Keratinocyte (primary cell): ENCODE results near the gene STIM1. TPM values are rescaled to one million over a fixed set of nuclear protein-coding genes. Genes with fewer than 3 reads are reported as not detected.

Experiments
- DNase-seq: peaks from one replicate; pipeline ENCODE4 v3.0.0-alpha.2; 2011; ENCODE audit warnings: low read depth, missing footprints, low spot score
- FAIRE-seq: peaks from 2 replicates; lab custom pipeline; 2011; peaks lifted over from hg19 to GRCh38; lab: Jason Lieb, UNC
- H2AFZ ChIP-seq: 2 replicates; pipeline ENCODE4 v1.6.0; 2012; ENCODE audit warnings: low read length, control low read depth, inconsistent platforms; ENCODE audit not compliant: control insufficient read depth
- H3K27ac ChIP-seq: 2 replicates; pipeline ENCODE4 v1.5.1; 2011; ENCODE audit warnings: low read length; ENCODE audit not compliant: control insufficient read depth, insufficient read depth
- H3K27me3 ChIP-seq: 3 replicates; pipeline ENCODE4 v1.6.0; 2011; ENCODE audit warnings: low read length; ENCODE audit not compliant: control insufficient read depth, insufficient read depth; ENCODE audit errors: extremely low read depth
- H3K36me3 ChIP-seq, 2 experiments: 2 replicates in 1 of 2; 3 replicates in 1 of 2; pipeline ENCODE4 v1.5.1; 2011; ENCODE audit warnings: low read length in 2 of 2, mild to moderate bottlenecking in 1 of 2; ENCODE audit not compliant: control insufficient read depth in 2 of 2, insufficient read depth in 2 of 2; ENCODE audit errors: extremely low read depth in 1 of 2
- H3K4me1 ChIP-seq: 3 replicates; pipeline ENCODE4 v1.5.1; 2011; ENCODE audit warnings: low read length; ENCODE audit not compliant: control insufficient read depth, insufficient read depth; ENCODE audit errors: extremely low read depth
- H3K4me2 ChIP-seq: 3 replicates; pipeline ENCODE4 v1.6.0; 2011; ENCODE audit warnings: low read depth, low read length; ENCODE audit not compliant: control insufficient read depth, insufficient read depth; ENCODE audit errors: extremely low read depth
- H3K4me3 ChIP-seq, 3 experiments: fragments of 200-600 bp in 1 of 3; sonication (generic) in 1 of 3; 2 replicates in 2 of 3; 3 replicates in 1 of 3; pipeline ENCODE4 v1.5.1; 2011 to 2016; ENCODE audit warnings: low read length in 3 of 3, mild to moderate bottlenecking in 3 of 3, control low read depth in 2 of 3, inconsistent platforms in 1 of 3, low read depth in 1 of 3, mixed read lengths in 1 of 3, mixed run types in 1 of 3, moderate library complexity in 1 of 3; ENCODE audit not compliant: control insufficient read depth in 2 of 3, insufficient read depth in 2 of 3; ENCODE audit errors: extremely low read depth in 1 of 3
- H3K79me2 ChIP-seq: 2 replicates; pipeline ENCODE4 v1.6.0; 2012; ENCODE audit warnings: low read length; ENCODE audit not compliant: control insufficient read depth, insufficient read depth
- H3K9ac ChIP-seq: 3 replicates; pipeline ENCODE4 v1.6.0; 2011; ENCODE audit warnings: low read length; ENCODE audit not compliant: control insufficient read depth, insufficient read depth; ENCODE audit errors: extremely low read depth
- H3K9me1 ChIP-seq: 3 replicates; pipeline ENCODE4 v1.6.0; 2011; ENCODE audit warnings: low read length; ENCODE audit not compliant: control insufficient read depth, insufficient read depth; ENCODE audit errors: extremely low read depth
- H3K9me3 ChIP-seq: 2 replicates; pipeline ENCODE4 v1.5.1; 2012; ENCODE audit warnings: low read depth, low read length; ENCODE audit not compliant: control insufficient read depth
- H4K20me1 ChIP-seq: 3 replicates; pipeline ENCODE4 v1.6.0; 2011; ENCODE audit warnings: low read length; ENCODE audit not compliant: control insufficient read depth, insufficient read depth; ENCODE audit errors: extremely low read depth
- EZH2 ChIP-seq: IDR thresholded peaks from one replicate; pipeline ENCODE4 v1.6.1; 2012; ENCODE audit warnings: inconsistent platforms, mild to moderate bottlenecking, low read length, moderate library complexity
- dilution Hi-C: fragments of 300-500 bp; cut with MboI; formaldehyde crosslinking; loops from one replicate; pipeline ENCODE4 v1.7.0; 2020; ENCODE audit warnings: low sequenced_read_pairs; ENCODE audit not compliant: extremely low pct_ligation_motif_present
- polyA plus RNA-seq, 5 experiments: library from polyadenylated mRNA; depleted of rRNA in 3 of 5; stranded (reverse) in 3 of 5; stranded (forward) in 1 of 5; unstranded in 1 of 5; fragments of >200 nt; gene quantifications; 1 replicate in 1 of 5; 2 replicates in 3 of 5; 3 replicates in 1 of 5; pipeline versions ENCODE4 v1.2.1 to v1.2.3, GENCODE V29; 2011 to 2012; ENCODE audit warnings: missing spikeins in 2 of 5, low read depth in 1 of 5, low replicate concordance in 1 of 5
- TF ChIP-seq, protein P1 (sequence below), 3 experiments: IDR thresholded peaks in 1 of 3; conservative IDR thresholded peaks in 1 of 3; optimal IDR thresholded peaks in 1 of 3; 2 replicates in 2 of 3; 3 replicates in 1 of 3; pipeline versions ENCODE3 to v1.5.1; 2011; ENCODE audit warnings: low read length in 3 of 3, mild to moderate bottlenecking in 3 of 3, moderate library complexity in 2 of 3, control low read depth in 1 of 3, inconsistent platforms in 1 of 3; ENCODE audit not compliant: insufficient read depth in 2 of 3; ENCODE audit errors: extremely low read depth in 1 of 3

STIM1 gene
- polyA plus RNA-seq, 1 donor (not counting 4 experiments of a cell fraction or from before 2014, with no cell fraction given): 23.7 TPM

DNA sequence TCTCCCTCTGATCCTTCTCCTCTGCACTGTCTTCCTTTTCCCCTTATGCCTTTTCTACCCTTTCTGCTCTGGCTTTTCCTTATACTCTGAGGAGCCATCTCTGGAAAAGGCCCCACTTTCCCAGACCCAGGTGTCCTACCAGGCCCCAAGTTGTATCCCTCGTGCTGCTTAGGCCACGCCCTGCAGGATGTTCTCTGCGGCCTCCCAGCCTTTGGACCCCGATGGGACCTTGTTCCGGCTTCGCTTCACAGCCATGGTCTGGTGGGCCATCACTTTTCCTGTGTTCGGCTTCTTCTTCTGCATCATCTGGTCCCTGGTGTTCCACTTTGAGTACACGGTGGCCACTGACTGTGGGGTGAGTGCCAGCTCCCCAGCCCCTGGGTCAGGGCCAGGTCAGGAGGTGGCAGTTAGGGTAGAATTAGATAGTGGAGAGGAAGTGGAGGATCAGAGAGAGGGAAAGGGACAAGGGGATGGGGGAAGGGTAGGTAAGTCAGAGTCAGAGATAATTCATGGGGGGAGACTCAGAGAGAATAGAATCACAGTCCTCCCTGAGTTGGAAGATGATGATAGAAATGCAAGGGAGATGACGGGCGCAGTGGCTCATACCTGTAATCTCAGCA, 38.2 kb upstream of the STIM1 start:
- no peaks in the 10 kb centered on the region for H3K27me3 ChIP-seq
- H3K9ac ChIP-seq: no peak overlapping the region
- no peaks in the 10 kb centered on the region for H3K9me1 ChIP-seq
- no peak overlapping the region for H2AFZ ChIP-seq
- no peaks in the 10 kb centered on the region for H3K9me3 ChIP-seq
- no peaks in the 10 kb centered on the region for H4K20me1 ChIP-seq
- H3K4me1 ChIP-seq: peaks cover 6% of the 10 kb centered on the region
- H3K27ac ChIP-seq: no peak overlapping the region
- no peaks in the 10 kb centered on the region for H3K79me2 ChIP-seq
- no peak for FAIRE-seq
- dilution Hi-C loops: no loop called here
- H3K4me3 ChIP-seq: no peak overlapping the region
- H3K4me2 ChIP-seq: no peak overlapping the region
- peaks cover 1 to 9% of the 10 kb centered on the region in 2 experiments for H3K36me3 ChIP-seq
- DNase-seq: no peak
- TF ChIP-seq, protein P1, sequence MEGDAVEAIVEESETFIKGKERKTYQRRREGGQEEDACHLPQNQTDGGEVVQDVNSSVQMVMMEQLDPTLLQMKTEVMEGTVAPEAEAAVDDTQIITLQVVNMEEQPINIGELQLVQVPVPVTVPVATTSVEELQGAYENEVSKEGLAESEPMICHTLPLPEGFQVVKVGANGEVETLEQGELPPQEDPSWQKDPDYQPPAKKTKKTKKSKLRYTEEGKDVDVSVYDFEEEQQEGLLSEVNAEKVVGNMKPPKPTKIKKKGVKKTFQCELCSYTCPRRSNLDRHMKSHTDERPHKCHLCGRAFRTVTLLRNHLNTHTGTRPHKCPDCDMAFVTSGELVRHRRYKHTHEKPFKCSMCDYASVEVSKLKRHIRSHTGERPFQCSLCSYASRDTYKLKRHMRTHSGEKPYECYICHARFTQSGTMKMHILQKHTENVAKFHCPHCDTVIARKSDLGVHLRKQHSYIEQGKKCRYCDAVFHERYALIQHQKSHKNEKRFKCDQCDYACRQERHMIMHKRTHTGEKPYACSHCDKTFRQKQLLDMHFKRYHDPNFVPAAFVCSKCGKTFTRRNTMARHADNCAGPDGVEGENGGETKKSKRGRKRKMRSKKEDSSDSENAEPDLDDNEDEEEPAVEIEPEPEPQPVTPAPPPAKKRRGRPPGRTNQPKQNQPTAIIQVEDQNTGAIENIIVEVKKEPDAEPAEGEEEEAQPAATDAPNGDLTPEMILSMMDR (optimal IDR thresholded peaks at IDR 0.05 in 1 of 3, IDR thresholded peaks at IDR 0.05 in 1 of 3, conservative IDR thresholded peaks at IDR 0.05 in 1 of 3; ENCODE audit: extremely low read depth in 1 of 3, insufficient read depth in 2 of 3, low read length in 3 of 3): no peak
- no peak for TF ChIP-seq EZH2

DNA sequence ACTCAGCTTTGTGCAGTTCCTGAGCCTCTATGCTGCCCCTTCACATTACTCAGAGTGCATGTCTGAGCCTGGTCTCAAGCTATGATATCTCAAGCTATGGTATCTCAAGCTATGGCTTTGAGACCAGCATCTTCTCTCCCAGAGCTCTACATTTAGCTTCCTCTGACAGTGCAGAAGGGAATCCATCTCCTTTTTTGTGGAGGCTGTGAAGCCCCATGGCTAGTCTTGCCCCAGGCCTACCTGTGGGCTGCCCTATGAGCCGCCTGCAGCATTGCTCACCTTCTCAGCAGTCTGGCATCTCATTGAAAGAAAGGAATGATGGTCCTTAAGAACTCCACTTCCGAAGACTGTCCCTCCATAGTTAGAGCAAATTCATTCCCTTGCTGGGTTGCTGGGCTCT, 34.5 kb upstream of the STIM1 start:
- FAIRE-seq (no peak), DNase-seq (no peak)
- no peaks in the 10 kb centered on the region for H3K79me2 ChIP-seq
- H3K9ac ChIP-seq: no peak overlapping the region
- H3K4me1 ChIP-seq: peaks cover 11% of the 10 kb centered on the region
- H2AFZ ChIP-seq: no peak overlapping the region
- H3K27me3 ChIP-seq: no peaks in the 10 kb centered on the region
- no peak for TF ChIP-seq EZH2
- TF ChIP-seq, protein P1 (optimal IDR thresholded peaks at IDR 0.05 in 1 of 3, IDR thresholded peaks at IDR 0.05 in 1 of 3, conservative IDR thresholded peaks at IDR 0.05 in 1 of 3; ENCODE audit: extremely low read depth in 1 of 3, insufficient read depth in 2 of 3, low read length in 3 of 3): no peak
- H3K9me3 ChIP-seq: no peaks in the 10 kb centered on the region
- H3K36me3 ChIP-seq: peaks cover 6 to 9% of the 10 kb centered on the region in 2 experiments
- no peak overlapping the region for H3K4me3 ChIP-seq
- no peak overlapping the region for H3K27ac ChIP-seq
- H3K4me2 ChIP-seq: no peak overlapping the region
- dilution Hi-C loops: no loop called here
- peaks cover 3% of the 10 kb centered on the region for H3K9me1 ChIP-seq
- no peaks in the 10 kb centered on the region for H4K20me1 ChIP-seq
